NB4 (cell line): ENCODE measurements around the gene PRKG1.

Experiments used
- MYC ChIP-seq: IDR thresholded peaks from 2 replicates; pipeline ENCODE4 v1.6.1; 2011; ENCODE audit warnings: low read depth, low read length
- POLR2A ChIP-seq: IDR thresholded peaks from 2 replicates; pipeline ENCODE4 v1.6.1; 2011; ENCODE audit warnings: mild to moderate bottlenecking; ENCODE audit not compliant: insufficient read length; ENCODE audit errors: extremely low read depth
- TF ChIP-seq, protein P1 (sequence below): IDR thresholded peaks from 2 replicates; pipeline ENCODE4 v1.6.1; 2011; ENCODE audit warnings: low read depth, low read length
- TF ChIP-seq, protein P2 (sequence below): IDR thresholded peaks from one replicate; pipeline ENCODE4 v1.5.1; 2012; ENCODE audit warnings: low read depth, low read length

GRCh38 chr10:51770709-51771108, 696.4 kb downstream of the PRKG1 start:
- TF ChIP-seq POLR2A, result no peak
- TF ChIP-seq, protein P1, sequence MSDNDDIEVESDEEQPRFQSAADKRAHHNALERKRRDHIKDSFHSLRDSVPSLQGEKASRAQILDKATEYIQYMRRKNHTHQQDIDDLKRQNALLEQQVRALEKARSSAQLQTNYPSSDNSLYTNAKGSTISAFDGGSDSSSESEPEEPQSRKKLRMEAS, result no peak
- TF ChIP-seq, protein P2, sequence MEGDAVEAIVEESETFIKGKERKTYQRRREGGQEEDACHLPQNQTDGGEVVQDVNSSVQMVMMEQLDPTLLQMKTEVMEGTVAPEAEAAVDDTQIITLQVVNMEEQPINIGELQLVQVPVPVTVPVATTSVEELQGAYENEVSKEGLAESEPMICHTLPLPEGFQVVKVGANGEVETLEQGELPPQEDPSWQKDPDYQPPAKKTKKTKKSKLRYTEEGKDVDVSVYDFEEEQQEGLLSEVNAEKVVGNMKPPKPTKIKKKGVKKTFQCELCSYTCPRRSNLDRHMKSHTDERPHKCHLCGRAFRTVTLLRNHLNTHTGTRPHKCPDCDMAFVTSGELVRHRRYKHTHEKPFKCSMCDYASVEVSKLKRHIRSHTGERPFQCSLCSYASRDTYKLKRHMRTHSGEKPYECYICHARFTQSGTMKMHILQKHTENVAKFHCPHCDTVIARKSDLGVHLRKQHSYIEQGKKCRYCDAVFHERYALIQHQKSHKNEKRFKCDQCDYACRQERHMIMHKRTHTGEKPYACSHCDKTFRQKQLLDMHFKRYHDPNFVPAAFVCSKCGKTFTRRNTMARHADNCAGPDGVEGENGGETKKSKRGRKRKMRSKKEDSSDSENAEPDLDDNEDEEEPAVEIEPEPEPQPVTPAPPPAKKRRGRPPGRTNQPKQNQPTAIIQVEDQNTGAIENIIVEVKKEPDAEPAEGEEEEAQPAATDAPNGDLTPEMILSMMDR, result no peak
- no peak for TF ChIP-seq MYC
